Measurements from ENCODE around the gene HELT.

DNA sequence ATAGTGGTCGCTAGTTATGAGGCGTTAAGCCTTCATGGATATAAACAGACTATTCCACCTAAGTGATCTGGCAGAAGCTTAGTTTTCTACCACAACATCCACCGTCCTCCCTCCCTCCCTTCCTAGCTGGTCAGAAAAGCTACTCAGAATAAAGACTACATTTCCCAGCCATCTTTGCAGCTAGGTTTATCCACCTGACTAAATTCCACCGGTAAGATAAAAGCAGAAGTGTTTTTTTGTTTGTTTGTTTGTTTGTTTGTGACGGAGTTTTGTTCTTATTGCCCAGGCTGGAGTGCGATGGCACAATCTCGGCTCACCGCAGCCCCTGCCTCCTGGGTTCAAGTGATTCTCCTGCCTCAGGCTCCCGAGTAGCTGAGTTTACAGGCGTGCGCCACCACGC lies 44.3 kb downstream of the HELT start:
- TF ChIP-seq ISL1 (CRISPR knock-in tag; IDR thresholded peaks at IDR 0.05), result no peak
- TF ChIP-seq ARNTL (CRISPR knock-in tag; IDR thresholded peaks at IDR 0.05; ENCODE audit: borderline replicate concordance, low read depth), result no peak
